Activated CD4-positive, alpha-beta memory T cell treated with anti-CD3 and anti-CD28 coated beads, Interleukin-2, amount 10 ng/mL, durations not matched to agents 7 days and 5 days (primary cell): ENCODE data around the gene MAP3K6. TPM values are rescaled to one million over a fixed set of nuclear protein-coding genes. Genes with fewer than 3 reads are reported as not detected.
A peak's percentile ranks its signal among the peaks of the same experiment; 100 is the strongest.

ENCODE experiments used
- CTCF ChIA-PET: fragments of 350-600 bp; sonication (Branson Sonifier 250); formaldehyde crosslinking; loops from one replicate; lab custom pipeline; 2021; ENCODE audit warnings: antibody characterized with exemption, inconsistent platforms; lab: Charles Lee
- POLR2A ChIA-PET: fragments of 350-600 bp; sonication (Branson Sonifier 250); formaldehyde crosslinking; loops from one replicate; lab custom pipeline; 2021; ENCODE audit warnings: antibody characterized with exemption; lab: Charles Lee
- DNase-seq: peaks from one replicate; pipeline ENCODE4 v3.0.0-alpha.2; 2020
- H3K27ac Mint-ChIP-seq: one replicate; pipeline ENCODE4 v1.8.0; 2021; ENCODE audit warnings: mild to moderate bottlenecking, mixed read lengths
- H3K27me3 Mint-ChIP-seq: one replicate; pipeline ENCODE4 v1.8.0; 2021; ENCODE audit warnings: mixed read lengths
- H3K36me3 Mint-ChIP-seq: one replicate; pipeline ENCODE4 v1.8.0; 2021; ENCODE audit warnings: low read depth, mixed read lengths
- H3K4me1 Mint-ChIP-seq: one replicate; pipeline ENCODE4 v1.8.0; 2021; ENCODE audit warnings: mixed read lengths
- H3K4me3 Mint-ChIP-seq: one replicate; pipeline ENCODE4 v1.8.0; 2021; ENCODE audit warnings: mild to moderate bottlenecking, mixed read lengths
- H3K9me3 Mint-ChIP-seq: one replicate; pipeline ENCODE4 v1.8.0; 2021; ENCODE audit warnings: mixed read lengths
- total RNA-seq, 2 experiments: library from RNA; stranded (reverse); gene quantifications; one replicate each; pipeline ENCODE4 v1.2.3, GENCODE V29; 2021

Gene MAP3K6
- total RNA-seq, 2 experiments from 2014 or later = 10.5 to 11.1 TPM

DNA sequence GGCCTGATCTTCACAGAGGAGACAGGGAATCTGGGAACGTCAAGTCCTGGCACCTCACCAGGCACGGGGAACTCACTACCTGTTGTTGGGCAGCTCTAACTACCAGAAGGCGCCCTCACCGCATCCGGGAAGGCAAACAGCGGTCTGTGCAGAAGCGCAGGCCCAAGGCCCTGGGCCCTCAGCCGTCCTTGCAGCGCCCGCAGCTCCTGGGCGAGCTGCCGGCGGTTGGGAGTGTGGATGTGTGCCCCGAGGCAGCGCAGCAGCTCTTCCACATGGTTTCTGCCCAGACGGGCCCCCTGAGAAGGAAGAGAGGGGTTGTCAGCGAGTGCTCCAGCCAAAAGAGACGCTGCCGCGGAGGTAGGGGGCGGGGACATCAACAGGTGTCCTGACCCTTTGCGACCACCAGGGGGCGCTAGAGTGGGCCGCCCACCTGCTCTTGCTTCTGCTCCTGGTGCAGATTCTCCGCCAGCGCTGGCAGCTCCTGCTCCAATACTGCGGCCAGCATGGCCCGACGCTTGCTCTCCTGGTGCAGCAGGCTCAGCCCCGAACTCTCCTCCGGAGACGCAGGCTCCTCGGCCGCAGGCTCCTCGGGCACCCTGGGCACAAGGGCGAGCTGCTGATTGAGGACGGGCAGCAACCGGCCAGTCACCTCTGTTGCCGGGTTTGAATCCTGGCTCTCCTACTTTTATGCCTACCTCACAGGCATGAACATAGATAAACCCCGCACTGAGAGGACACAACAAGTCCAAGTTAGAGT is 9.3 kb downstream of the MAP3K6 start:
- DNase-seq = peak; percentile 87
- H3K27me3 Mint-ChIP-seq = peaks cover 8% of the 10 kb centered on the region
- POLR2A ChIA-PET = interaction anchor here (0.8 to 9.1 kb wide), 11 partner anchors 8 to 45 kb away, joined by 3 to 93 read pairs (median 5); partner anchors contain the start of genes GPR3, MAP3K6 and SYTL1
- H3K27ac Mint-ChIP-seq = peak overlapping the region; percentile 92
- CTCF ChIA-PET = interaction anchor here (0.7 to 3.1 kb wide), 27 partner anchors 9 to 645 kb away, joined by 3 to 36 read pairs (median 6); partner anchors contain the start of genes MAP3K6, SYTL1 and TMEM222
- H3K9me3 Mint-ChIP-seq = no peaks in the 10 kb centered on the region
- H3K4me1 Mint-ChIP-seq = peaks cover 50% of the 10 kb centered on the region
- H3K36me3 Mint-ChIP-seq = no peaks in the 10 kb centered on the region
- peak overlapping the region; percentile 66 for H3K4me3 Mint-ChIP-seq

GRCh38 chr1:27356619-27357280 is 10.0 kb downstream of the MAP3K6 start:
- peak overlapping the region; percentile 66 for H3K4me3 Mint-ChIP-seq
- ChIA-PET POLR2A (interaction anchor here (0.8 to 9.1 kb wide), 14 partner anchors 8 to 45 kb away, joined by 3 to 93 read pairs (median 4); partner anchors contain the start of genes GPR3, MAP3K6 and SYTL1), CTCF (interaction anchor here (0.7 to 3.1 kb wide), 27 partner anchors 8 to 312 kb away, joined by 3 to 36 read pairs (median 6); partner anchors contain the start of genes MAP3K6, SYTL1 and TMEM222)
- DNase-seq = peak; percentile 46
- peaks cover 4% of the 10 kb centered on the region for H3K36me3 Mint-ChIP-seq
- peaks cover 8% of the 10 kb centered on the region for H3K27me3 Mint-ChIP-seq
- no peaks in the 10 kb centered on the region for H3K9me3 Mint-ChIP-seq
- H3K4me1 Mint-ChIP-seq = peaks cover 50% of the 10 kb centered on the region
- peak overlapping the region; percentile 92 for H3K27ac Mint-ChIP-seq

GRCh38 chr1:27356277-27356618 is 10.5 kb downstream of the MAP3K6 start:
- CTCF ChIA-PET = interaction anchor here (1.1 to 3.1 kb wide), 7 partner anchors 10 to 316 kb away, joined by 3 to 36 read pairs (median 12); partner anchors contain the start of genes IFI6 and MAP3K6
- Mint-ChIP-seq H3K36me3 (peaks cover 5% of the 10 kb centered on the region), H3K9me3 (no peaks in the 10 kb centered on the region), H3K27ac (peak overlapping the region; percentile 92), H3K27me3 (peaks cover 8% of the 10 kb centered on the region), H3K4me3 (peak overlapping the region; percentile 66), H3K4me1 (peaks cover 50% of the 10 kb centered on the region)
- POLR2A ChIA-PET = interaction anchor here (1.1 to 9.1 kb wide), 8 partner anchors 7 to 41 kb away, joined by 3 to 93 read pairs (median 6); partner anchors contain the start of genes MAP3K6 and SYTL1
- no peak for DNase-seq

DNA sequence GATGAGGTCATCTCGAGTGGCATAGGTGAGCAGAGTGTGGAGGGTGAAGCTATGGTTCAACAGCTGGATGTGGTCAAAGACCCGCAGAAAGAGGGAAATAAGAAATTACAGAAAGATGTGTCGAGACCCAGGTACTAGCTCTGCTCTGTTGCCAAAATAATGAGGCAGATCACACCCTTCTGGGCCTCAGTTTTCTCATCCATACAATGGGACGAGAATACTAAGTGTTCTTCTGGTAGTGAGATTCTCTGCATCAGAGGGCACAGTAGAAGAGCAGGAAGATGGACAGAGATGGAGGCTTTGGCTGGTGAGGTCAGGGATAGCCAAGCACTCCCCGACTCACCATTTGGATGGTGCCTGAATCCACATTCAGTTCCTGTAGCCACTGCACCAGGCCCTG is 11.1 kb downstream of the MAP3K6 start:
- peak overlapping the region; percentile 92 for H3K27ac Mint-ChIP-seq
- peaks cover 49% of the 10 kb centered on the region for H3K4me1 Mint-ChIP-seq
- ChIA-PET CTCF (interaction anchor here (1.0 to 2.1 kb wide), 6 partner anchors 10 to 316 kb away, joined by 3 to 21 read pairs (median 5); partner anchors contain the start of gene IFI6), POLR2A (interaction anchor here (1.1 to 9.1 kb wide), 6 partner anchors 10 to 41 kb away, joined by 3 to 93 read pairs (median 8); partner anchors contain the start of genes MAP3K6 and SYTL1)
- peaks cover 8% of the 10 kb centered on the region for H3K27me3 Mint-ChIP-seq
- H3K36me3 Mint-ChIP-seq = peaks cover 5% of the 10 kb centered on the region
- peak overlapping the region; percentile 66 for H3K4me3 Mint-ChIP-seq
- H3K9me3 Mint-ChIP-seq = no peaks in the 10 kb centered on the region
- DNase-seq = no peak

DNA sequence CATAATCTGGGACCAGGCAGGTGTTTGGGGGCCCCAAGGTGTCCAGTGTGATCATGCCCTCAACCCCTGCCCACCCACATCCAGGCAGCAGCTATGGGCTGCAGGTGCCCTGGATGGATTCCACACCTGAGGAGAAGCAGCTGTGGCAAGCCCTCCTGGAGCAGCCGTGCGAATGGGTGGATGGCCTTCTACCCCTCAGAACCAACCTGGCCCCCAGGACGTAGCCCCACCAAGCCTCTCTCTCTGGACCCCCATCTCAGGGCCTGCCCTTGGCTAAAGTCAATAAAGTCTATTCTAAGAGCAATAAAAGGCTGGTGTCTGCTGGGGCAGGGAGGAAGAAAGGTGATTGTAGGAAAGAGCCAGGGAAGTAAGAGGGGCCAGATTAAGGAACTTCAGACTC is 13.1 kb downstream of the MAP3K6 start:
- ChIA-PET CTCF (interaction anchor here (0.6 to 2.0 kb wide), 6 partner anchors 15 to 288 kb away, joined by 3 to 9 read pairs (median 4); no protein-coding TSS in a partner anchor), POLR2A (interaction anchor here (1.0 to 9.1 kb wide), 3 partner anchors 10 to 57 kb away, joined by 4 to 93 read pairs (median 4); partner anchors contain the start of gene SYTL1)
- no peaks in the 10 kb centered on the region for H3K9me3 Mint-ChIP-seq
- H3K27me3 Mint-ChIP-seq = no peaks in the 10 kb centered on the region
- H3K4me1 Mint-ChIP-seq = peaks cover 35% of the 10 kb centered on the region
- no peak overlapping the region for H3K27ac Mint-ChIP-seq
- H3K36me3 Mint-ChIP-seq = peaks cover 9% of the 10 kb centered on the region
- DNase-seq = no peak
- no peak overlapping the region for H3K4me3 Mint-ChIP-seq

GRCh38 chr1:27353166-27353565 is 13.6 kb downstream of the MAP3K6 start:
- ChIA-PET CTCF (interaction anchor here (1.6 to 1.8 kb wide), 2 partner anchors 19 to 51 kb away, joined by 3 to 5 read pairs; no protein-coding TSS in a partner anchor), POLR2A (interaction anchor here (1.0 to 9.1 kb wide), 3 partner anchors 10 to 57 kb away, joined by 4 to 93 read pairs (median 4); partner anchors contain the start of gene SYTL1)
- H3K36me3 Mint-ChIP-seq = peaks cover 9% of the 10 kb centered on the region
- H3K4me1 Mint-ChIP-seq = peaks cover 34% of the 10 kb centered on the region
- no peak overlapping the region for H3K27ac Mint-ChIP-seq
- no peak for DNase-seq
- no peak overlapping the region for H3K4me3 Mint-ChIP-seq
- no peaks in the 10 kb centered on the region for H3K9me3 Mint-ChIP-seq
- H3K27me3 Mint-ChIP-seq = no peaks in the 10 kb centered on the region

DNA sequence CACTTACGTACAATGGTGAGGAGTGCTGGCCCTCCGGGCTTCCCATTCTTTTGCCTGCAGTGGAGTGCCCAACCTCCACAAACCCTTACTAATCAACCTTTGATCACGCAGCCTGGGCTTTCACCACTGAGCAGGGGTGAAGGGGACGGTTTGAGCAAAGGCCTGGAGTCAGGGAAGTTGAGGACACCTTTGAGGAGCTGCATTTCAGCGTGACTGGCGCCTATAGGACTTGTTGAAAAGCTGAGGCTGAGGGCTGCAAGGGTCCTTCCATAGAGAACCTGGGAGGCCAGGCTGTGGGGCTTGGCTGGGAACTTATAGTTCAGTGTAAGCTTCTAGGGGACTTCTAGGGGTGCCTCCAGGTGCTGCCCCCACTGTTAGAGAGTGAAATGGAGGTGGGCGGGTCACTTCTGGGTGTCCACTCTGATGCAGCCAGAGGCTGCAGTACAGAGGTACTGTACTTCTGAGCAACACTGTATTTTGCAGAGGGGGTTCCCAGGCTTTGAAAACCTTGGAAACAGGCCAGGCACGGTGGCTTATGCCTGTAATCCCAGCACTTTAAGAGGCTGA is 15.1 kb downstream of the MAP3K6 start:
- Mint-ChIP-seq H3K4me1 (peaks cover 26% of the 10 kb centered on the region), H3K27ac (no peak overlapping the region), H3K36me3 (peaks cover 20% of the 10 kb centered on the region), H3K9me3 (no peaks in the 10 kb centered on the region), H3K27me3 (no peaks in the 10 kb centered on the region), H3K4me3 (no peak overlapping the region)
- POLR2A ChIA-PET = interaction anchor here (9.1 kb wide), 1 partner anchor 8 kb away, joined by 93 read pairs; the partner anchor contains the start of gene SYTL1
- CTCF ChIA-PET = no interaction called here
- no peak for DNase-seq

DNA sequence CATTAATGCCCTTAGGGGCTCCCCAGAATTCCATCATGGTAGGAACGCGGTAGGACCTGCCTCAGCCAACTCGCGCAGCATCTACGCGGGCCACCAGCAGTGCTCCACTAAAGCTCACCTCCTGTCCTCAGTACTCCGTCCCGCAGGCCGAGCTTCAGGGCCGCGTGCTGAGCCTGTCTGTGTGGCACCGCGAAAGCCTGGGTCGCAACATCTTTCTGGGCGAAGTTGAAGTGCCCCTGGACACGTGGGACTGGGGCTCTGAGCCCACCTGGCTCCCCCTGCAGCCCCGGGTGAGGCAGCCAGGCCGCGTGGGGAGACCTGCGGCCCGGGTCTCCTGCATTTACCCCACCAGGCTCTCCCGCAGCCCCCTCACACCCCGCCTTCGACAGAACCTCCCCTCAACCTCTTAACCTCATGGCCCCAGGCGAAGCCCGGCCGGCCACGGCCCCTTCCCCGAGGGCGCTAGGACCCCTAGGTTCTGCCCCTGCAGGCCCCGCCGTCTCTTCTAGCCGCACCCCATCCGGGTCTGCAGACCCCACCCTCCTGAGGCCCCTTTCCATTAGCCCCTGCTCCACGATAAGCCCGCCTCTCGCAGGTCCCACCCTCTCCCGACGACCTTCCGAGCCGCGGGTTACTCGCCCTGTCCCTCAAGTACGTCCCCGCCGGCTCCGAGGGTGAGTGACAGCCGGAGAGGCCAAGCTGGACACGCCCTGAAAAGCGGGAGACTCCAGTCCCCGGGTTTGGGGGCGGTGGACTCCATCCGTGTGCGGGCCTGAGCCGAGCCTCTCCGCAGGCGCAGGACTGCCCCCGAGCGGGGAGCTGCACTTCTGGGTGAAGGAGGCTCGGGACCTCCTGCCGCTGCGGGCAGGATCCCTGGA is 15.9 kb downstream of the MAP3K6 start:
- CTCF ChIA-PET = no interaction called here
- peaks cover 24% of the 10 kb centered on the region for H3K4me1 Mint-ChIP-seq
- peaks cover 24% of the 10 kb centered on the region for H3K36me3 Mint-ChIP-seq
- H3K27ac Mint-ChIP-seq = no peak overlapping the region
- no peaks in the 10 kb centered on the region for H3K27me3 Mint-ChIP-seq
- H3K9me3 Mint-ChIP-seq = no peaks in the 10 kb centered on the region
- H3K4me3 Mint-ChIP-seq = no peak overlapping the region
- DNase-seq = no peak
- POLR2A ChIA-PET = interaction anchor here (1.2 to 9.1 kb wide), 2 partner anchors 8 to 12 kb away, joined by 3 to 93 read pairs; partner anchors contain the start of gene SYTL1

GRCh38 chr1:27349784-27350662 is 16.7 kb downstream of the MAP3K6 start:
- Mint-ChIP-seq H3K4me3 (no peak overlapping the region), H3K27me3 (no peaks in the 10 kb centered on the region), H3K4me1 (peaks cover 20% of the 10 kb centered on the region), H3K27ac (no peak overlapping the region), H3K9me3 (no peaks in the 10 kb centered on the region), H3K36me3 (peaks cover 31% of the 10 kb centered on the region)
- ChIA-PET POLR2A (interaction anchor here (1.2 to 1.7 kb wide), 2 partner anchors 8 to 13 kb away, joined by 3 to 7 read pairs; no protein-coding TSS in a partner anchor), CTCF (interaction anchor here (1.1 to 1.5 kb wide), 3 partner anchors 7 to 49 kb away, joined by 3 to 9 read pairs (median 4); no protein-coding TSS in a partner anchor)
- no peak for DNase-seq

DNA sequence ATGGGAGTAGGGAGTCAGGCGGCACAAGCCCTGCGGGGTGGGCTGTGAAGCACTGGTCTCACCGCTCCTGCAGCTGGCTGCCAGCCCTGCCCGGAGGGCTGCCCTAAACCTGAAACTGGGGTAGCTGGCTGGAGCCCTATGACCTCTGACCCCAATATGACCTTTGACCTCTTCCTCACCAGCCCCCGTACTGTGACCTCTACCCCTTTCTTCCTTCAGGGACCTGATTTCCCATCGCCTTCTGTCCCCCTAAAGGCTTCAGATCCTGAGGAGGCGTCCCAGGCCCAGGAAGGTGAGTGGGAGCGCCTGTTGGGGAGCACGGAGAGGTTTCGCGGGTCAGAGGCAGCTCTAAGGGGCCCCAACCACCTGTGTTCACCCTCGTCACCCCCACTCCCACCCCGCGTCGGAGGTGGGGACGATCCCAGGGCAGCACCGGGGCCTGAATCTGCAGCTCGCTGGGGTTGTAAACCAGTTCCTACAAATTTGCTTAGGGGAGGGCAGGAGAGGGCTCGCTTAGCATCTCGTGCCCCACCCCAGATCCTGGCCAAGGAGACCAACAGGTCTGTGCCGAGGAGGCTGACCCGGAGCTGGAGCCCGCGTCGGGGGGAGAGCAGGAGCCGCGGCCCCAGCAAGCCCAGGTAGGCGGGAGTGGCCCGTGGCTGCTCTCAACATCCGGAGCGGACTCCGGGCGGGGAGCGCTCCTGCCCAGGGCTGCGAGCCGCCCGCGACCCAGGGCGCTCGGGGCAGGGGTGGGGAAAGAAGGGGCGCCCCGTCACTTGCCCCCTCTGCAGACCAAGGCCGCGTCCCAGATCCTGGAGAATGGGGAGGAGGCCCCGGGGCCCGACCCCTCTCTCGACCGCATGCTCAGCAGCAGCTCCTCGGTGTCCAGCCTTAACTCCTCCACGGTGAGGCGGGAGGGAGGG is 17.6 kb downstream of the MAP3K6 start:
- no peaks in the 10 kb centered on the region for H3K9me3 Mint-ChIP-seq
- peaks cover 24% of the 10 kb centered on the region for H3K4me1 Mint-ChIP-seq
- no peak overlapping the region for H3K27ac Mint-ChIP-seq
- peaks cover 34% of the 10 kb centered on the region for H3K36me3 Mint-ChIP-seq
- CTCF ChIA-PET = interaction anchor here (0.7 to 1.5 kb wide), 5 partner anchors 8 to 53 kb away, joined by 3 to 9 read pairs (median 3); no protein-coding TSS in a partner anchor
- no peaks in the 10 kb centered on the region for H3K27me3 Mint-ChIP-seq
- H3K4me3 Mint-ChIP-seq = peak overlapping the region; percentile 44
- peak; percentile 32 for DNase-seq
- POLR2A ChIA-PET = interaction anchor here (1.7 kb wide), 1 partner anchor 9 kb away, joined by 7 read pairs; no protein-coding TSS in a partner anchor
